HCT116 (cell line): ENCODE results near the gene KCNH6.

Experiments
- CTCF ChIP-seq, 3 experiments: fragments of 200-600 bp in 1 of 3; sonication (generic) in 1 of 3; IDR thresholded peaks in 2 of 3; conservative IDR thresholded peaks in 1 of 3; 2 replicates each; pipeline ENCODE4 v1.5.1; 2012 to 2017; ENCODE audit warnings: low read depth in 2 of 3, low read length in 2 of 3, antibody characterized with exemption in 1 of 3, borderline replicate concordance in 1 of 3, control low read depth in 1 of 3, mild to moderate bottlenecking in 1 of 3, mixed read lengths in 1 of 3, mixed run types in 1 of 3, moderate library complexity in 1 of 3; ENCODE audit not compliant: insufficient read depth in 1 of 3
- EZH2 ChIP-seq: fragments of 200-600 bp; sonication (generic); IDR thresholded peaks from 2 replicates; pipeline ENCODE4 v1.6.1; 2017; ENCODE audit warnings: antibody characterized with exemption, mixed run types
- MAX ChIP-seq: IDR thresholded peaks from 2 replicates; pipeline ENCODE4 v1.6.1; 2012
- POLR2A ChIP-seq: IDR thresholded peaks from 2 replicates; pipeline ENCODE4 v1.7.0; 2011; ENCODE audit warnings: borderline replicate concordance; ENCODE audit not compliant: insufficient read depth, insufficient read length; ENCODE audit errors: extremely low read depth
- POLR2AphosphoS5 ChIP-seq: IDR thresholded peaks from 2 replicates; pipeline ENCODE4 v1.6.1; 2011; ENCODE audit warnings: mild to moderate bottlenecking, low read depth, low read length, moderate library complexity
- RAD21 ChIP-seq: IDR thresholded peaks from 2 replicates; pipeline ENCODE4 v1.6.1; 2012; ENCODE audit warnings: low read depth, mild to moderate bottlenecking
- SP1 ChIP-seq: IDR thresholded peaks from 2 replicates; pipeline ENCODE4 v1.6.1; 2012; ENCODE audit warnings: low read depth
- ZBTB33 ChIP-seq: IDR thresholded peaks from 2 replicates; pipeline ENCODE4 v1.6.1; 2011; ENCODE audit warnings: mild to moderate bottlenecking, low read length, moderate library complexity; ENCODE audit not compliant: insufficient replicate concordance; ENCODE audit errors: extremely low read depth
- ZFX ChIP-seq: fragments of 450-650 bp; IDR thresholded peaks from 2 replicates; pipeline ENCODE4 v1.6.1; 2017

- TF ChIP-seq POLR2AphosphoS5: no peak
- TF ChIP-seq EZH2: no peak
- TF ChIP-seq CTCF (IDR thresholded peaks at IDR 0.05 in 2 of 3, conservative IDR thresholded peaks at IDR 0.05 in 1 of 3; ENCODE audit: borderline replicate concordance in 1 of 3, insufficient read depth in 1 of 3, low read depth in 2 of 3, low read length in 2 of 3): no peak
- TF ChIP-seq ZBTB33: no peak
- no peak for TF ChIP-seq RAD21
- TF ChIP-seq POLR2A: no peak
- TF ChIP-seq ZFX: no peak
- no peak for TF ChIP-seq MAX
- TF ChIP-seq SP1: no peak
Measured at GRCh38 chr17:63486317-63487013, 36.7 kb upstream of the KCNH6 start.
